ENCODE data around the gene ADGRD1.

ADGRD1 gene

GRCh38 chr12:131155131-131155530, 201.4 kb downstream of the ADGRD1 start:
- TF ChIP-seq TAF1 (IDR thresholded peaks at IDR 0.05; ENCODE audit: borderline replicate concordance, insufficient read depth, low read length) (no peak), FOXP2 (optimal IDR thresholded peaks at IDR 0.05; ENCODE audit: borderline replicate concordance, extremely low read depth, extremely low read length, insufficient read depth) (no peak), POLR2AphosphoS5 (IDR thresholded peaks at IDR 0.05; ENCODE audit: low read depth, low read length) (no peak), SIN3A (IDR thresholded peaks at IDR 0.05; ENCODE audit: borderline replicate concordance, insufficient read depth, low read length) (no peak), REST (IDR thresholded peaks at IDR 0.05; ENCODE audit: insufficient read depth in 1 of 2, low read depth in 2 of 2, low read length in 2 of 2) (no peak)

- TF ChIP-seq FOXP2 (optimal IDR thresholded peaks at IDR 0.05; ENCODE audit: borderline replicate concordance, extremely low read depth, extremely low read length, insufficient read depth) (no peak), REST (IDR thresholded peaks at IDR 0.05; ENCODE audit: insufficient read depth in 1 of 2, low read depth in 2 of 2, low read length in 2 of 2) (no peak), POLR2AphosphoS5 (IDR thresholded peaks at IDR 0.05; ENCODE audit: low read depth, low read length) (no peak), SIN3A (IDR thresholded peaks at IDR 0.05; ENCODE audit: borderline replicate concordance, insufficient read depth, low read length) (no peak), TAF1 (IDR thresholded peaks at IDR 0.05; ENCODE audit: borderline replicate concordance, insufficient read depth, low read length) (no peak)
Observed at GRCh38 chr12:131157743-131158142, 204.0 kb downstream of the ADGRD1 start.

- TF ChIP-seq REST (IDR thresholded peaks at IDR 0.05; ENCODE audit: insufficient read depth in 1 of 2, low read depth in 2 of 2, low read length in 2 of 2) (no peak), FOXP2 (optimal IDR thresholded peaks at IDR 0.05; ENCODE audit: borderline replicate concordance, extremely low read depth, extremely low read length, insufficient read depth) (no peak), POLR2AphosphoS5 (IDR thresholded peaks at IDR 0.05; ENCODE audit: low read depth, low read length) (no peak), TAF1 (IDR thresholded peaks at IDR 0.05; ENCODE audit: borderline replicate concordance, insufficient read depth, low read length) (no peak), SIN3A (IDR thresholded peaks at IDR 0.05; ENCODE audit: borderline replicate concordance, insufficient read depth, low read length) (no peak)
Observed at GRCh38 chr12:131159660-131160059, 206.0 kb downstream of the ADGRD1 start.

GRCh38 chr12:131162113-131162512, 208.4 kb downstream of the ADGRD1 start:
- no peak for TF ChIP-seq POLR2AphosphoS5 (IDR thresholded peaks at IDR 0.05; ENCODE audit: low read depth, low read length)
- no peak for TF ChIP-seq TAF1 (IDR thresholded peaks at IDR 0.05; ENCODE audit: borderline replicate concordance, insufficient read depth, low read length)
- no peak for TF ChIP-seq REST (IDR thresholded peaks at IDR 0.05; ENCODE audit: insufficient read depth in 1 of 2, low read depth in 2 of 2, low read length in 2 of 2)
- no peak for TF ChIP-seq FOXP2 (optimal IDR thresholded peaks at IDR 0.05; ENCODE audit: borderline replicate concordance, extremely low read depth, extremely low read length, insufficient read depth)
- TF ChIP-seq SIN3A (IDR thresholded peaks at IDR 0.05; ENCODE audit: borderline replicate concordance, insufficient read depth, low read length), result no peak

All from PFSK-1 (cell line).